ENCODE measurements around the gene INTU. TPM values are rescaled to one million over a fixed set of nuclear protein-coding genes. Genes with fewer than 3 reads are reported as not detected.

Gene INTU
- total RNA-seq, 1 donor from 2014 or later: 11.1 TPM

DNA sequence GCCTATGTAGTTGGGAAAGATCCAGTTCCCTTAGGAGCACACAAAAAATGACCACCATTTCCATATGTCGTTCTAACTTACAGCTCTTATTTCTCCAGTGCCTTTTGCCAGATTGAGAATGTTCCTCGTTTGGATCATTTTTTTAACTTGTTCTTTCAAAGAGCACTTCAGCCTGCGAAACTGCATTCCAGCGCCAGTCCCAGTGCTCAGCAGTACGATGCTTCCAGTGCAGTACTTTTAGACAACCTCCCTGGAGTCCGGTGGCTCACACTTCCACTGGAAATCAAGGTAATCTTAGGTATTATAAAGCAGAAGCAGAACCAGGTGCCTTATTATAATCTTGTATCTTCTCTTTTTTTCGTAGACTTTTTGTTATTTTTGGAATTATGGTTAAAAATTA lies 54.8 kb downstream of the INTU start:
- TF ChIP-seq, protein P1, sequence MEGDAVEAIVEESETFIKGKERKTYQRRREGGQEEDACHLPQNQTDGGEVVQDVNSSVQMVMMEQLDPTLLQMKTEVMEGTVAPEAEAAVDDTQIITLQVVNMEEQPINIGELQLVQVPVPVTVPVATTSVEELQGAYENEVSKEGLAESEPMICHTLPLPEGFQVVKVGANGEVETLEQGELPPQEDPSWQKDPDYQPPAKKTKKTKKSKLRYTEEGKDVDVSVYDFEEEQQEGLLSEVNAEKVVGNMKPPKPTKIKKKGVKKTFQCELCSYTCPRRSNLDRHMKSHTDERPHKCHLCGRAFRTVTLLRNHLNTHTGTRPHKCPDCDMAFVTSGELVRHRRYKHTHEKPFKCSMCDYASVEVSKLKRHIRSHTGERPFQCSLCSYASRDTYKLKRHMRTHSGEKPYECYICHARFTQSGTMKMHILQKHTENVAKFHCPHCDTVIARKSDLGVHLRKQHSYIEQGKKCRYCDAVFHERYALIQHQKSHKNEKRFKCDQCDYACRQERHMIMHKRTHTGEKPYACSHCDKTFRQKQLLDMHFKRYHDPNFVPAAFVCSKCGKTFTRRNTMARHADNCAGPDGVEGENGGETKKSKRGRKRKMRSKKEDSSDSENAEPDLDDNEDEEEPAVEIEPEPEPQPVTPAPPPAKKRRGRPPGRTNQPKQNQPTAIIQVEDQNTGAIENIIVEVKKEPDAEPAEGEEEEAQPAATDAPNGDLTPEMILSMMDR (IDR thresholded peaks at IDR 0.05): no peak
- Histone ChIP-seq H3K4me1 (no peaks in the 10 kb centered on the region), H3K36me3 (no peaks in the 10 kb centered on the region), H3K9me3 (no peaks in the 10 kb centered on the region), H3K27ac (no peak overlapping the region), H3K4me3 (no peak overlapping the region), H3K27me3 (ENCODE audit: low read depth) (no peaks in the 10 kb centered on the region)
- intact Hi-C loops (cut with DNase I): no loop called here
- DNase-seq: no peak
- ATAC-seq: peak in 1 of 2 donors; percentile 23

DNA sequence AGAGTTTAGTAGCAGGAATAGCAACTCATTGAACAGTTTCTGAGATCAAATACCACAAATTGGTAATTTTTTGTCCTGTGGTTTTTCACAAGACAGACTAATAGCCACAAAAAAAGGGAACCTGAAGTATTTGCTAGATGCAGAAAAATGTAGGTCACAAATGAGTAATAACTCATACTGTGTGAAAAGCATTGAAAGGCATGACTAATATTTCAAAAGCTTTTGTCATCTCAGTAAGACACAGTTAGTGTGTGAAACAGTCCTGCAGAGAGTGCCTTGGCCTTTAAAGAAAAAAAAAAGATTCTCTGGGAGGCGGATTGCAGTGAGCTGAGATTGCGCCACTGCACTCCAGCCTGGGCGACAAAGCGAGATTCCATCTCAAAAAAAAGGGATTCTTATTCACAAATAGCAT lies 66.0 kb downstream of the INTU start:
- intact Hi-C loops (cut with DNase I): no loop called here
- no peak for DNase-seq
- TF ChIP-seq, protein P1 (IDR thresholded peaks at IDR 0.05): no peak
- Histone ChIP-seq H3K4me3 (no peak overlapping the region), H3K4me1 (no peaks in the 10 kb centered on the region), H3K27ac (no peak overlapping the region), H3K36me3 (no peaks in the 10 kb centered on the region), H3K27me3 (ENCODE audit: low read depth) (no peaks in the 10 kb centered on the region), H3K9me3 (peaks cover 11% of the 10 kb centered on the region)
- ATAC-seq: no peak

DNA sequence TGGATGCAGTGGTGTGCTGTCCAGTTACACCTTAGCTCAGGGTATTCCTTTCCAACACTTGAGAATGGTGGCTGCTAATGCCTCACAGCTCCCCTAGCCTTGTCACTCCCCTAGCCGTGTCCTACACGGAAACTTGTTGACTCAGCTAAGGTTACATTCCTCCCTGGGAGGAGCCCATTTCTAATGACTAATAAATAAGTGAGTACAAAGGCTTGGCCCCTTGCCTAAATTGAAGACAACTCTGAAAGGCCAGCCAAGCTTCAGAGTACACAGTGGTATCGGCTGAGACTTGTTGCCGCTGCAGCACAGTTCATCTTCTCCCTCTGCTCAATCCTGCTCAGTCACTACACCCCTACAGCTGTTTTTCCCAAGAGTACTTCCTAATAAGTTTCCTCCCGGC lies 76.2 kb downstream of the INTU start:
- TF ChIP-seq, protein P1 (IDR thresholded peaks at IDR 0.05): no peak
- ATAC-seq (peak; percentile 68 to 78), DNase-seq (no peak)
- Histone ChIP-seq H3K36me3 (peaks cover 20% of the 10 kb centered on the region), H3K9me3 (no peaks in the 10 kb centered on the region), H3K4me1 (no peaks in the 10 kb centered on the region), H3K27ac (no peak overlapping the region), H3K4me3 (no peak overlapping the region), H3K27me3 (ENCODE audit: low read depth) (no peaks in the 10 kb centered on the region)
- intact Hi-C loops (cut with DNase I): no loop called here

DNA sequence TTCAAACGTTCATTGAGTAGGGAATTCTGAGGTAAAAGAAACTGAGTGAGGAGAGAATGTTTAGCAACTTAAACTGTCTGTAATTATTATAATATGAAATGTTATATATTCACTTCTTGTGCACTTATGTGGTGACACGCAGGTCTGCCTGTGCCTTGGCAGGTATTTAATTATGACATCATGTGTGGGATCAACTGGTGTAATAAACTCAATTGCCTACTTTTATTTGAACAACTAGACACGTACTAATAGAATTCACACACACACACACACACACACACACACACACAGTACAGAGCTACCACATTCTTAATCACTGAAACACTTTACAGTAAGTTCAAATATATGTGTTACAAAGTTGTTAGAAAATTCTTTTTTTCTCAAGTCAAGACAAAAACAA lies 76.7 kb downstream of the INTU start:
- H3K36me3 ChIP-seq: peaks cover 17% of the 10 kb centered on the region
- no peak overlapping the region for H3K27ac ChIP-seq
- H3K9me3 ChIP-seq: no peaks in the 10 kb centered on the region
- no peak for ATAC-seq
- intact Hi-C loops (cut with DNase I): no loop called here
- H3K27me3 ChIP-seq (ENCODE audit: low read depth): no peaks in the 10 kb centered on the region
- H3K4me3 ChIP-seq: no peak overlapping the region
- TF ChIP-seq, protein P1 (IDR thresholded peaks at IDR 0.05): no peak
- DNase-seq: no peak
- H3K4me1 ChIP-seq: no peaks in the 10 kb centered on the region

DNA sequence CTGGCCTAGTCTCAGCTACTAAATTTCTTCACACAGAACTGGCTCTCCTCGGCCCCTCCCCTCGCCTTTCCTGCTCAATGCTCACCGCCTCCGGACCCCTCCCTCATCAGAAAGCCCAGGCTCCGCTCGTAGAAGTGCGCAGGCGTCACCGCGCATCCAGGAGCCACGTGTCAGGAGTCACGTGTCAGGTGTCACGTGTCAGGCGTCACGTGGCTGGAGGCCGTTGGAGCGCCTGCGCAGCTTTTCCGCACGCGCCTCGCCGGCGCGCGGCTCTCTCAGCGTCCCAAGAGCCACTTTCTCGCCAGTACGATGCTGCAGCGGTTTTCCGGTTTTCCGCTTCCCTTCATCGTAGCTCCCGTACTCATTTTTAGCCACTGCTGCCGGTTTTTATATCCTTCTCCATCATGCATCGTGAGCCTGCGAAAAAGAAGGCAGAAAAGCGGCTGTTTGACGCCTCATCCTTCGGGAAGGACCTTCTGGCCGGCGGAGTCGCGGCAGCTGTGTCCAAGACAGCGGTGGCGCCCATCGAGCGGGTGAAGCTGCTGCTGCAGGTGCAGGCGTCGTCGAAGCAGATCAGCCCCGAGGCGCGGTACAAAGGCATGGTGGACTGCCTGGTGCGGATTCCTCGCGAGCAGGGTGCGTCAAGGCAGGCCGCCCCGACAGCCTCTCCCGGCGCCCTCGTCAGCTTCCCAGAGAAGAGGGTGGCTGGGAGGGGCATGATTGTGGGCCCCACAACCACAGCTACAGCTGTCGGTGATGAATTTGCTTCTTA lies 97.6 kb downstream of the INTU start, which contains the start of gene SLC25A31:
SLC25A31 (plus strand) TSS at position 259 of the 772 bp plus-strand sequence; CDS start at position 405, 146 bp downstream.
- TF ChIP-seq, protein P1 (IDR thresholded peaks at IDR 0.05): no peak
- intact Hi-C loops (cut with DNase I): loop anchor here (5.0 kb wide), 1 partner anchor 123 kb away; no protein-coding TSS in a partner anchor
- no peaks in the 10 kb centered on the region for H3K36me3 ChIP-seq

More for the DNA sequence above, 97.6 kb downstream of the INTU start, which contains the start of gene SLC25A31:
- H3K9me3 ChIP-seq: no peaks in the 10 kb centered on the region
- no peak within 1 kb of the TSS for H3K27ac ChIP-seq
- H3K4me3 ChIP-seq: no peak within 1 kb of the TSS
- DNase-seq (no peak), ATAC-seq (peak in 1 of 2 donors; percentile 27)
- H3K4me1 ChIP-seq: no peaks in the 10 kb centered on the region
- no peaks in the 10 kb centered on the region for H3K27me3 ChIP-seq (ENCODE audit: low read depth)
